HG02763 (cell line): ENCODE measurements around the gene TMEM181.
"Not testable (repeated sequence)": the region's sequence is repeated elsewhere in the genome, so short reads cannot be mapped to it uniquely, and the experiment has no call there.

Experiments used
- ATAC-seq: cut with Tn5 transposase; IDR thresholded peaks from one replicate; pipeline ENCODE4 v1.9.1; 2021; ENCODE audit warnings: mild to moderate bottlenecking, moderate library complexity; ENCODE audit not compliant: unreplicated experiment

Gene TMEM181

GRCh38 chr6:158619922-158620801 is 60.3 kb downstream of the TMEM181 start:
- ATAC-seq, result no peak

GRCh38 chr6:158620963-158621693 is 61.2 kb downstream of the TMEM181 start:
- no peak for ATAC-seq

- no peak for ATAC-seq
These were observed 62.0 kb downstream of the TMEM181 start for GRCh38 chr6:158621694-158622544.

- no peak for ATAC-seq
These were observed 62.8 kb downstream of the TMEM181 start for GRCh38 chr6:158622545-158623190.

- ATAC-seq, result no peak
These were observed 65.1 kb downstream of the TMEM181 start for GRCh38 chr6:158624684-158625682.

GRCh38 chr6:158625881-158626305 is 66.0 kb downstream of the TMEM181 start:
- no peak for ATAC-seq

- no peak for ATAC-seq
These were observed 66.7 kb downstream of the TMEM181 start for GRCh38 chr6:158626360-158627167.

GRCh38 chr6:158627168-158627939 is 67.5 kb downstream of the TMEM181 start:
- ATAC-seq, result no peak

- ATAC-seq, result no peak
These were observed 68.0 kb downstream of the TMEM181 start for GRCh38 chr6:158627940-158628211.

GRCh38 chr6:158628542-158628941 is 68.7 kb downstream of the TMEM181 start:
- ATAC-seq, result no peak

GRCh38 chr6:158629367-158630221 is 69.7 kb downstream of the TMEM181 start:
- ATAC-seq, result no peak

- ATAC-seq, result no peak
These were observed 71.2 kb downstream of the TMEM181 start for GRCh38 chr6:158630938-158631616.

- ATAC-seq, result no peak
These were observed 72.0 kb downstream of the TMEM181 start for GRCh38 chr6:158631678-158632537.

- ATAC-seq, result not testable (repeated sequence)
These were observed 72.7 kb downstream of the TMEM181 start for GRCh38 chr6:158632538-158633119.

GRCh38 chr6:158633127-158633526 is 73.2 kb downstream of the TMEM181 start:
- ATAC-seq, result no peak
